Panc1 (cell line): Measurements from ENCODE around the gene MAPT. TPM values are rescaled to one million over a fixed set of nuclear protein-coding genes. Genes with fewer than 3 reads are reported as not detected.
A peak's percentile ranks its signal among the peaks of the same experiment; 100 is the strongest.
"Not testable (repeated sequence)": the region's sequence is repeated elsewhere in the genome, so short reads cannot be mapped to it uniquely, and the experiment has no call there.

ENCODE experiments used
- ATAC-seq: fragments of 200-7000 bp; cut with Tn5 transposase; 2 replicates; pipeline ENCODE4 v1.9.1; 2020; ENCODE audit warnings: mild to moderate bottlenecking, moderate library complexity
- BruUV-seq: library from RNA; stranded (reverse); fragments of 400-500 nt; replicated peaks from 2 replicates; lab custom pipeline; 2021; lab: Mats Ljungman, UMichigan
- CTCF ChIA-PET: fragments of 300-600 bp; sonication (Branson Sonifier 250); formaldehyde crosslinking; loops from one replicate; lab custom pipeline; 2022; ENCODE audit warnings: antibody characterized with exemption; lab: Charles Lee
- POLR2A ChIA-PET: fragments of 300-600 bp; sonication (Branson Sonifier 250); formaldehyde crosslinking; loops from one replicate; lab custom pipeline; 2022; ENCODE audit warnings: antibody characterized with exemption; lab: Charles Lee
- DNase-seq: peaks from one replicate; pipeline ENCODE4 v3.0.0-alpha.2; 2010; ENCODE audit warnings: low read depth, low spot score
- H3K27ac ChIP-seq: 2 replicates; pipeline ENCODE4 v1.5.1; 2011; ENCODE audit warnings: mild to moderate bottlenecking, low read length, inconsistent platforms
- H3K27me3 ChIP-seq: fragments of 200-500 bp; sonication (Bioruptor generic); 2 replicates; pipeline ENCODE4 v1.6.0; 2014; ENCODE audit warnings: low read length, inconsistent platforms; ENCODE audit not compliant: control insufficient read depth, insufficient read depth
- H3K36me3 ChIP-seq: fragments of 200-500 bp; sonication (Bioruptor generic); 2 replicates; pipeline ENCODE4 v1.5.1; 2014; ENCODE audit warnings: inconsistent platforms, mild to moderate bottlenecking, low read length, moderate library complexity; ENCODE audit not compliant: control insufficient read depth, insufficient read depth
- H3K4me1 ChIP-seq: 2 replicates; pipeline ENCODE4 v1.5.1; 2011; ENCODE audit warnings: inconsistent platforms, mild to moderate bottlenecking, low read length, moderate library complexity; ENCODE audit not compliant: control insufficient read depth, insufficient read depth
- H3K4me3 ChIP-seq, 2 experiments: 2 replicates each; pipeline ENCODE4 v1.5.1; 2011 to 2012; ENCODE audit warnings: low read depth in 2 of 2, low read length in 2 of 2, mild to moderate bottlenecking in 2 of 2, inconsistent platforms in 1 of 2, moderate library complexity in 1 of 2
- H3K9me3 ChIP-seq: fragments of 200-500 bp; sonication (Bioruptor generic); 2 replicates; pipeline ENCODE4 v1.5.1; 2014; ENCODE audit warnings: low read depth, mild to moderate bottlenecking, inconsistent platforms, low read length, moderate library complexity; ENCODE audit not compliant: control insufficient read depth, insufficient read depth
- CTCF ChIP-seq: fragments of 450-650 bp; IDR thresholded peaks from 2 replicates; pipeline ENCODE4 v1.5.1; 2017; ENCODE audit warnings: mild to moderate bottlenecking
- POLR2AphosphoS5 ChIP-seq: IDR thresholded peaks from 2 replicates; pipeline ENCODE4 v1.6.1; 2012; ENCODE audit warnings: mild to moderate bottlenecking, low read depth, low read length, moderate library complexity
- REST ChIP-seq, 2 experiments: IDR thresholded peaks; 2 replicates each; pipeline ENCODE4 v1.6.1; 2011 to 2012; ENCODE audit warnings: low read depth in 2 of 2, control low read depth in 1 of 2, low read length in 1 of 2, mild to moderate bottlenecking in 1 of 2, moderate library complexity in 1 of 2; ENCODE audit not compliant: insufficient read depth in 1 of 2
- SIN3A ChIP-seq: IDR thresholded peaks from 2 replicates; pipeline ENCODE4 v1.6.1; 2012; ENCODE audit warnings: low read depth, mild to moderate bottlenecking, low read length, moderate library complexity, borderline replicate concordance; ENCODE audit not compliant: insufficient read depth
- TCF7L2 ChIP-seq: IDR thresholded peaks from 2 replicates; pipeline ENCODE4 v1.6.1; 2011; ENCODE audit warnings: mild to moderate bottlenecking, low read depth, low read length, inconsistent platforms
- in situ Hi-C: cut with HindIII; loops from 2 replicates; pipeline ENCODE4 v1.10.0; 2016; ENCODE audit warnings: low sequenced_read_pairs, low pct_unique_long_range_greater_than_20kb
- intact Hi-C: fragments of 100-400 bp; cut with micrococcal nuclease; formaldehyde crosslinking; loops from one replicate; pipeline ENCODE4 v1.10.0; 2022; ENCODE audit not compliant: unreplicated experiment
- total RNA-seq: library from RNA; stranded (reverse); gene quantifications from one replicate; pipeline ENCODE4 v1.2.1, GENCODE V29; 2021; ENCODE audit not compliant: unreplicated experiment

The MAPT gene
- total RNA-seq, 1 experiment from 2014 or later = 0.59 TPM

- in situ Hi-C loops (no loop called here), intact Hi-C loops (no loop called here)
- POLR2A ChIA-PET = no interaction called here
- TF ChIP-seq SIN3A (no peak), REST (IDR thresholded peaks at IDR 0.05; ENCODE audit: insufficient read depth in 1 of 2, low read depth in 2 of 2, low read length in 1 of 2) (peak; percentile 81 to 93)
- Histone ChIP-seq H3K36me3 (no peaks in the 10 kb centered on the region), H3K4me1 (no peaks in the 10 kb centered on the region), H3K27me3 (peaks cover 3% of the 10 kb centered on the region; the same call in 1 of the 2 replicates), H3K27ac (no peak overlapping the region), H3K4me3 (no peak overlapping the region), H3K9me3 (no peaks in the 10 kb centered on the region)
- CTCF ChIA-PET = interaction anchor here (0.5 kb wide), 1 partner anchor 26 kb away, joined by 3 read pairs; no protein-coding TSS in a partner anchor
- ATAC-seq = no peak
- no peak for DNase-seq
- no TSS peak for BruUV-seq
These were observed 36.2 kb upstream of the MAPT start for GRCh38 chr17:45857977-45858708.

GRCh38 chr17:45861165-45861564 lies 33.2 kb upstream of the MAPT start:
- H3K4me1 ChIP-seq = no peaks in the 10 kb centered on the region
- no TSS peak for BruUV-seq
- no peak overlapping the region for H3K27ac ChIP-seq
- TF ChIP-seq REST (IDR thresholded peaks at IDR 0.05; ENCODE audit: insufficient read depth in 1 of 2, low read depth in 2 of 2, low read length in 1 of 2) (no peak), POLR2AphosphoS5 (no peak), TCF7L2 (no peak), SIN3A (no peak), CTCF (no peak)
- CTCF ChIA-PET = no interaction called here
- POLR2A ChIA-PET = no interaction called here
- no peak for ATAC-seq
- H3K27me3 ChIP-seq = peaks cover 3% of the 10 kb centered on the region
- intact Hi-C loops (no loop called here), in situ Hi-C loops (no loop called here)
- no peaks in the 10 kb centered on the region for H3K36me3 ChIP-seq
- no peaks in the 10 kb centered on the region for H3K9me3 ChIP-seq
- no peak overlapping the region for H3K4me3 ChIP-seq
- DNase-seq = no peak

- H3K27ac ChIP-seq, in situ Hi-C loops, H3K27me3 ChIP-seq, BruUV-seq, H3K4me1 ChIP-seq, H3K36me3 ChIP-seq, H3K4me3 ChIP-seq, ATAC-seq, intact Hi-C loops, CTCF ChIA-PET, DNase-seq, H3K9me3 ChIP-seq, POLR2A ChIA-PET: not testable (repeated sequence)
These were observed 32.2 kb upstream of the MAPT start for GRCh38 chr17:45862127-45862526.
